NK-92 (cell line): ENCODE measurements around the gene PCGF3.
"Not testable (repeated sequence)": the region's sequence is repeated elsewhere in the genome, so short reads cannot be mapped to it uniquely, and the experiment has no call there.

ENCODE experiments used
- DNase-seq: peaks from one replicate; lab custom pipeline; 2025; ENCODE audit not compliant: unreplicated experiment; lab: John Stamatoyannopoulos, UW

Gene PCGF3

DNA sequence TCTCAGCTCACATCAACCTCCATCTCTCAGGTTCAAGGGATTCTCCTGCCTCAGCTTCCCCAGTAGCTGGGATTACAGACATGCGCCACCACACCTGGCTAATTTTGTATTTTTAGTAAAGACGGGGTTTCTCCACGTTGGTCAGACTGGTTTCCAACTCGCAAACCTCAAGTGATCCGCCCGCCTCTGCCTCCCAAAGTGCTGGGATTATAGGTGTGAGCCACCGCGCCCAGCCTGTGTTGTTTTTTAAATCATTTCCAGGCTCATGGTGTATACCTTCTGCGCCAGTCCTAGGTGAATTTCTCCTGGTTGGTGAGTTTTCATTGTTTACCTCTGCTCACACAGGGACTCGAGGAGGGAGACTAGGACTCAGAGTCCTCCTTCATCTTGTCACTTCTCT lies 74.6 kb downstream of the PCGF3 start:
- not testable (repeated sequence) for DNase-seq

DNA sequence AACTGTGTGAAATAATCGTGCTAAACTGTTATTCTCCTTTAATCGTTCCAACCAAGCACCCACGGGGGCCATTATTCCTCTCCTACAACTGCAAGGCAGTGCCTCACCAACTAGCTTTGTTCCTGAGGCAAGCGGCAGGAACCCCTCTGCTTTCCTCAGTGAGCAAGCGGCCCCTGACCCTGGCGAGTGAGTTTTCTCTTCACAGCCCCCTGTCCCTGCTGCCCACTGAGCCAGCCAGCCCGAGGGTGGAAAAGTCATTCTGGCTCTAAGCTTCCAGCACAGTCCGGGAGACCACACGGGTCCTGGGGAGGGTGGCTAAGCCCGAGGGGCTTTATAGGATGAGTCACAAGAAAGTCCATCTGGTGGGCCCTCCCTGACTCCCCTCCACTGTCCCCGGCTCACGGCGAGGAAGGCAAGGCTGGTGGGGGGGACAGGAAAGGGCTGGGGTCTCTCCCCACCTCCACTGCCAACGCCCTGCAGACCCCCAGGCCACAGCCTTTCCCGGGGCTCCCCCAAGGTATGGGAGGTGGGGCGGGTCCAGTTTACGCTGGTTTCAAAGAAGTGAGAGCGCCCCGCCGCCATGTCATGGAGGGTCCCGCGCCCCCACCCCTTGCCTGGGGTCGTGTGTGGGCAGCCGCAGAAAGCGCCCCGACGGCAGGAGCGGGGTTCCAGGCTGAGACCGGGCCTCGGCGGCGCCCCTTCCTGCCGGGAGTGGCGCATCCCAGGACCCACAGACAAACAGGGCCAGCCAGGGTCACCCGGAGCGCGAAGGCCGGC lies 75.3 kb downstream of the PCGF3 start:
- DNase-seq, result no peak

DNA sequence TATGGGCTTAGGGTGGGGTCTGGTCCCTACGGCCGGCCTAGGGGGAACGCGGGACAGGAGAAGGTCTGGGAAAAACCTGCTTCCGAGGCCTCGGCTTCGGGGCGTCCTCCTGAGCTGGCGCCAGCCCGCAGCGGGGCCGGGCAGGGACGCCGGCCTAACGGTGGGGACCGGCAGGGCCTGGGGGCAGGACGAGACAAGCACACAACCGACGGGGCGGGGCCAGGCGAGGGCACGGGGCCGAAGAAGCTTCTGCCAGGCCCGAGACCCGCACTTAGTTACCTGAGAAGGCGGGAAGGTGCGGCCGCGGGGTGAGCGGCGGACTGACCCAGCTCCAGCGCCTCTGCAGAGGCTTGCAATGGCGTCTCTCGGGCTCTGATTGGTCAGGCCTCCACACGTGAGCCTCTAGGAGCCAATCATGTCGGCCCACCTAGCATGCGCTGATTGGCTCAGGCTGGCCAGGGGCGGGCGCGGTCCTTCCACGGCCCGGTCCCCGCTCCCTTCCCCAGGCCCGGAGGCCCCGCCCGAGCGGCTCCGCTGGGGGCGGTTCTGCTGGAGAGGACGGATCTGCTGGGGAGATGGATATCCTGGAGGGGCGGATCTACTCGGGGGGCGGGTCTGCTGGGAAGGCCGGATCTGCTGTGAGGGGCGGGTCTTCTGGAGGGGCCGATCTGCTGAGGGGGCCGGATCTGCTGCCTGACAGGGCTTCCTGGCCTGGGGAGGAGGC lies 76.0 kb downstream of the PCGF3 start:
- DNase-seq, result peak; percentile 92

DNA sequence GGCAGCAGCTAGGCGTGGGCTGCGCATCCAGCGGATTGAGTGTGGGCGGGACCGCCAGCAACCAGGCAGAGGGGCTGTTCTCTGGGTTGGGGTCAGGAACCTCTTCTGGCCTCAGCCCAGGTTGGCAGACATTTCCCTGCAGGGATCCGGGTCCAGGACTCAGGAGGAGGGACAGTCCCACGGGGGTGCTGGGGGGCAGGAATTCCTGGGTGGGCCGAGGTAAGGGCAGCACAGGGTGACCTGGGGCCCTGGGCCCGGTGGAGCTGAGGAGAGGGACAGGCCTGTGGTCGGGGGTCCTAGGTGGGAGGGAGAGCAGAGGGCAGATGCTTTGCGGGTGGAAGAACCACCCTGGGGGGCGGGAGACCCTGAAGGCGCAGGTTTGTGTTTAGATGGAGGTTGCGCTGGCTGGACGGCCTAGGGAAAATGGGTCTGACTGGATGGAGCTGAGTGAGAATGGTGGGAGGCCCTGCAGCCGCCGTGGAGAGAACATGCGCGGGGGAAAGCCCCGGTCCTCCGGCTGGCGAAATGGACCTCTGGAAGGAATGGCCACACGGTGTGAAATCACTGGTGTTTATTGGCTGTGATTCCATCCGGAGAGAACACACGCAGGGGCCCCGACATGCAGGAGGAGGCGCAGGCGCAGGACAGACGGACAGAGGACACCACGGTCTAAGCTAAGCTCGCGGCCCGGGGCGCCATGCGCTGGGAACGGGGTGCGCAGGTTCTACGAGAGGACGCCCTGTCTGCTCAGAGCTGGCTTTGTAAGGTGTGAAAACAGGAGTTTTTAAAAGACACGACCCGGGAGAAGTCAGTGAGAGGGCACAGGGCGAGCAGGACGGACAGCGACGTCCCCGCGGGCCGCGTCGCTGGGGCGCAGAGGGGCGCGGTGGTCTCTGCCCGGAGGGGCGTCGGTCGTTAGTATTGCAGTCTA lies 79.0 kb downstream of the PCGF3 start:
- DNase-seq, result no peak

DNA sequence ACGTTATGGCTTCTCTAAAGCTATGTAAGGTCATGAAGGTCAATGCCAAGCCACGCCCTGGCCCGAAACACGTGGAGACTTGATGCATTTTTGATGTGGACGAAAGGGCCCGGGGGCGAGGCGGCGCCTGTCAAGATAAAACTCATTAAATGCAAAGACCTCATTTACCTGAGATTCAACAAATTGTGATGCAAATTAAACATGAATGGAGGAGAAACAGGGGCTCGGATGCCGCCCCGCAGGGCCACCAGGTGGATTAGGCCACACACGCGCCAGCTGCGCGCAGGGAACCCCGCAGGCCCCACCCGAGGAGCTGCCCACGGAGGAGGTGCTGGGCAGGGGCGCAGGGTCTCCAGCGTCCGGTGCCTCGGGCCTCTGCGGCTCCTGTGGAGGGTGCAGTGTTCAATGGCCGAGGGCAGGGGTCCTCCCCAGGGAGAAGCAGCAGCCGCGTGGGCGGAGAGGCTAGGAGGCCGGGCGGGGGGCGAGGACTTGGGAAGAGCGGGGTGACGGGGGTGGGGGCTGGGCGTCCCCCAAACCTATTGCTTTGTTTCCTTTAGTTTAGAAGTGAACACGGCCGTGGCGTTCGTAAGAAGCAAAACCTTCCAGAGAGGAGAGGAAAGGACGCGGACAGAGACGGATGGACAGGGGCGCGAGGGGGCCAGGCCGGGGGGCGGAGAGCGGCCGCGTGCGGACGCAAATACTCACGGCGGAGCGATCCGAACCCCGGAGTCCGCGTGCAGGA lies 79.9 kb downstream of the PCGF3 start:
- DNase-seq, result no peak

DNA sequence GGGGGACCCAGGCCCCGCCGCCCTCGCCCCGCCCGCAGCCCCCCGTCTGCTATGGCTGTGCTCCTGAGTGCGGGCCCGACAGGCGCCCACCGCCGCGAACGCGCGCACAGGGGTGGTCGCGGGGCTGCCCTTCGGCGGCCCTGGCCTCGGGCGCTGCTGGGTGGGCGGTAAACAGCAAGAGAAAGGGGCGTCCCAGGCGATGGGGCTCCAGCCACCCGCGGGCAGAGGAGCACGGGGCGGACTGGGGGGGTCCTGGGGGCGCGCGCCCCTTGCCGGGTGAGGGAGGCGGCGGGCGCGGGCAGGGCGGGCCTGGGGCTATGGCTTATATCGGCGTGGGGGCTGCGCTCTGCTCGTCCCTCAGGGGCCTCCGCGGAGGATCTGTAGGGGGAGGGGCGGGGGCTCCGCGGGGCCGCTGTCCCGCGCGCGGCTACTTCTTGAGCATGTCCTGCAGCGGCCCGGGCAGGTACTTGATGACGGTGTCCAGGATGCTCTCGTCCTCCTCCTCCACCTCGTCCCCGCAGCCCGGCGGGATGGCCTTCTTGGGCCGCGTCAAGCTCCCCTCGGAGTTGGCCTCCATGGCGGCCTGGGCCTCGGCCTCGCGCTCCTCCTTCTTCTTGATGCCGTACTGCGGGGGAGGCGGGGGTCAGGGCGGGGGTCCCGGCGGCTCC lies 80.6 kb downstream of the PCGF3 start:
- DNase-seq, result no peak

DNA sequence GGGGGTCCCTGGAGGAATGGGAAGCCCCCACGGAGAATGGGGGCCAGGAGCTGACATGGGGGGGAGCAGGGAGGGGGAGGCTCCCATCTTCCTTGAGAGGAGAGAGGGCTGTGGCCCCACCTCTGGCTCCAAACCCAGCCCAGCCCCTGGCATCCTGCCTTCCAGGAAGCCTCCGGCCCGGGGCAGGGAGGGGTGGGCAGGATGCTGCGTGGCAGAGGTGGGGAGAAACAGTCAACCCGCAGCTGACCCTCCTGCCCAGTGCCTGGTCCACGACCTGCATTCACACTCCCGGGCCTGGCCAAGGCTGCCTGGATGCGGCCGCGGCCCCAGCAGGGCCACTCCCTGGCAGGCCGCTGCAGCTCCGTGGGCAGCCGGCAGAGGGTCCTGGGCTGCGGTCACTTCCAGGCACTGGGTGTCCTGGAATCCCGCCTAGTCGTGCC lies 81.2 kb downstream of the PCGF3 start:
- DNase-seq, result no peak

DNA sequence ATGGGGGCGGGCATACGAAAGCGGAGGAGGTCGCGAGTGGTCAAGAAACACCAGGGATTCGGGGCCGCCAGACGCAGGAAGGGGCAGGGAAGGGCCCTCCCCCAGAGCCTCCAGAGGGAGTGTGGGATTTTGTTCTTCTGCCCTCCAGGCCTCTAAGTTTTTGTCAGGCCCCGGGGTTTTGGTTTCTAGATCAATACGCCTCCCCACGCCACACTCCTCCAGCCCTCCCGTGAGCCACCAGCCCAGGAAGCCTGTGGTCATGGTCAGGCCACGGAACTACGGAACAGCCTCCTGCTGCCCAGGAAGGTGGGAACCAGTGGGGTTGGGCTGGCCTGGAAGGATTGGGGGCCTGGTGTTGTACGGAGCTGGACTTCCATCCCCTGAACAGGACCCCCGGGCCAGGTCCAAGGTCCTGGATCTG lies 81.9 kb downstream of the PCGF3 start:
- no peak for DNase-seq

DNA sequence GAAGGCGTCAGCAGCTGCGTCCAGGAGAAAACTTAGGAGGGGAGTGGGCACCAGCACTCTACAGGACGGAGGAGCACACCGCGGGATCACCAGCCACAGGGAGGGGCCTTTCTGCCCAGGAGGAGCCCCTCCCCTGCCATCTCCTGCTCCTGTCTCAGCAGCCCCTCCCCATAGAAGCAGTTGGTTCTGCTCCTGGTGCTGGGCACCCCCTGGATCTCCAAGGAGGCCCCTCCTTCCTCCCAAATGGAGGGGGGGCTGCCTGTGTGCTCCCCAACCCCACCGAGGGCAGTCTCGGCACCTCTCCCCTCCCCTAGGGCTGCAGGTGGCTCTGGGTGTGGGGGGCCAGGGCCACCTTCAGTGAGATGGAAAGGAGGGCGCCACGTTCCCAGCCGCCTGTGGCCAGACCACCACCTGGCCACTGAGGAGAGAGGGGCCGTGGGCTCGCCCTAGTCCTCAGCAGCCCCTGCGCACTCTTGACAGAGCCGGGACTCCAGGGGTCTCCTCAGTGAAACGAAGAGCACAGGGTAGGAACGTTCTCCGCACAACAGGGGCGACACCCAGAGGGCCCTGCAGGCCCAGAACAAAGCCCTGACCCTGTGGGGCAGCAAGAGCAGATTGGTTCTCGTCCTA lies 82.5 kb downstream of the PCGF3 start:
- no peak for DNase-seq

DNA sequence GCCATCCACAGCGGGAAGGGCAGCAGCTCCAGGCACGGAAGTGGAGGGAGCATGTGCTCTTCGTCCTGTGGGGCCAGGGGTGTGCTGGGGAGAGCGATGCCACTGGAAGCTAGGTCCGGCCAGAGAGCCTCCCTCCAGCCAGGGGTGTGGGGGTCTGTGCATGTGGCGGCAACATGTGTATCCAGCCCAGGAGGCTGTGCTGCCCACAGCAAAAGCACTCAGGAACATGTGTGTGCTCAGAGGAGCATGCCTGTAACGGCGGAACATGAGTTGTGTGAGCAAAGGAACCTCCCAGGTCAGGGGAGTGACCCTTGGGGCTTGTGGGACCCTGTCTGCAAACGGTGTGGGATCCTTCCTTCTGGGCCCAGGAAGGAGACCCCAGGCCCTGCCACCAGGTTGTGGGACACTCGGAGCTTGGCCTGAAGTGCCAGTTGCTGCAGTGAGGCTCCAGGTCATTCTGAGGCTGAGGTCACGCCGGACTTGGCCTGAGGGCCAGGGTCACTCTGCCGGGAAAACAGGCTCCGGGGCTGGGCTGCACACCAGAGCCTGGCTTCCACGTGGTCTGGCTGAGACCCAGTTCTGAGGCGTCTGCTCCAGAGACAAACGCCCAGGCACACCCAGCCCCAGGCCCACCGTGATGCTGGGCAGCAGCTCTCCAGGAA lies 83.1 kb downstream of the PCGF3 start:
- DNase-seq, result no peak

DNA sequence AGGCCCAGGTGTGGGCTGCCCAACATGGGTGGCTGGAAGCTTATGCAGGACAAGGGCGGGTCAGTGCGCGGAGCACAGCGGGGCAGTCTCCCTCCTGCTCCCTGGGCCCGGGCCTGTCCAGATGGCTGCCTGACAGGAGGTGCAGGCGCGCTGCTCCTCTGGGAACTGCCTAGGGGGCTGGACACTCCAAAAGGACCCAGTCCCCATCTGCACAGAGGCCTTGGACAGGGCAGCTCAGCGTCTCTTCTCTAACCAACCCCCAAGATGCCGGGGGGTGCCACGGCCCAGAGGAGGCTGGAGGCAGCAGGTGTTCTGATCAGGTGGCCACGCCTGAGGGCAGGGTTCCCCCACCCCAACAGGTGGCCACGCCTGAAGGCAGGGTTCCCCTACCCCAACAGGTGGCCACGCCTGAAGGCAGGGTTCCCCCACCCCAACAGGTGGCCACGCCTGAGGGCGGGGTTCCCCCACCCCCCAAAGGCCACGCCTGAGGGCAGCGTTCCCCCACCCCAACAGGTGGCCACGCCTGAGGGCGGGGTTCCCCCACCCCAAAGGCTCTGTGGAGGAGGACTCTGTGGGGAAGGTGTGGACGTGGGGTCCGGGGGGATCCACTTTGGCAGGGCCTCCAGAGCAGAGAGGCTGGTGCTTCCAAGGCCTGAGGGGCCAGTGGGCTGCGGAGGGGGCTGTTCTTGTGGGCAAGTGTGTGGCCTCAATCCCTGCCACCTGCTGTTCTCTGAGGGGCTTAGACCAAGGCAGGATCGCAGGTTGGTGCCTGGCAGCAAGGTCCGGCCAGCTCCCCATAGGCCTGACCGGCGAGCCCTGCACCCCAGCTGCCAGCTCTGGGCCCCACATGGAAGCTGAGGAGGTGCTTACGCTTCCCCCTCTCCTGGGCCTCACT lies 84.2 kb downstream of the PCGF3 start:
- DNase-seq, result no peak

DNA sequence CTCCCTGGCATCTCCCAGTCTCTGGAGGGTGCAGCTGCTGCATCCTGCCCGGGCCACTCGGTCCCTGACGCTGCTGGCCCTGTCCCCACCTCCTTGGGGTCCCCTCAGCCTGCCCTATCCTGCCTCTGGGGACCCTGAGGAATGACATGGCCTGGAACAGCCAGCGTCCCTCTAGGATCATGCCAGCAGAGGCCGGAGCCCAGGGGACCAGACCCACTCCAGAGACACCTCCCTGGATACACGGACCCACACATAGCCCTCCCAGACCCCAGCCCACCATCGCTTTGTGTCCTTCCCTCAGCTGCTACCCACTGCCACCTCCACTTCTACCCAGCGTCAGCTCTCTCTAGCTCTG lies 84.8 kb downstream of the PCGF3 start:
- DNase-seq, result no peak

DNA sequence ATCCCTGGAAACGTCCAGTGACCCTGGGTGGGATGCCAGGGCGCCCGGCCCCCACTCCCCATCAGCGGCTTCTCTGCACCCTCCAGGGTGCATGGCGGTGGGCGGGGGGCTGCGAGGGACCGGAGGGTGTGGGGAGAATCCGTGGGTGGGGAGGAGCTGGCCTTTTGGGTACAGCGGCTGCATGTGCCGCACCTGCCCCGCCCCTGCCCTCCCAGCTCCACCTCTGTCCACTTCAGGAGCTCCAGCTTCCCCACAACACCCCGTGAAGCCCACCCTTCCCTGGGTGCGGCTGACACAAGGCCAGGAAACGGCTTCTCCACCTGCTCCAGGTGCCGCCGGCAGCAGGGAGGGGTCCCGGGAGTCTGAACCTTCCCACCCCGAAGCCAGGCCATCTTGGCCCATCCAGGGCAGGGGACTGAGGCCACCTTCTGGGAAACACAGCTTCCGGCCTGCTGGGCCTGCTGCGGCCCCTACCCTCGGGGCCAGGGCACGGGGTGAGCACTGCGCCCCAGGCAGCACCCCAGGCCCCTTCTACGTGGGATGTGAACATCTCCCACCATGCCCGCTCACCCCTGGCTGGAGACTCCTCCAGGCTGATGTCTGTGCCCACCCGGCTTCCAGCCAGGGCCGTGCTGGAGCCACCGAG lies 85.7 kb downstream of the PCGF3 start:
- no peak for DNase-seq

DNA sequence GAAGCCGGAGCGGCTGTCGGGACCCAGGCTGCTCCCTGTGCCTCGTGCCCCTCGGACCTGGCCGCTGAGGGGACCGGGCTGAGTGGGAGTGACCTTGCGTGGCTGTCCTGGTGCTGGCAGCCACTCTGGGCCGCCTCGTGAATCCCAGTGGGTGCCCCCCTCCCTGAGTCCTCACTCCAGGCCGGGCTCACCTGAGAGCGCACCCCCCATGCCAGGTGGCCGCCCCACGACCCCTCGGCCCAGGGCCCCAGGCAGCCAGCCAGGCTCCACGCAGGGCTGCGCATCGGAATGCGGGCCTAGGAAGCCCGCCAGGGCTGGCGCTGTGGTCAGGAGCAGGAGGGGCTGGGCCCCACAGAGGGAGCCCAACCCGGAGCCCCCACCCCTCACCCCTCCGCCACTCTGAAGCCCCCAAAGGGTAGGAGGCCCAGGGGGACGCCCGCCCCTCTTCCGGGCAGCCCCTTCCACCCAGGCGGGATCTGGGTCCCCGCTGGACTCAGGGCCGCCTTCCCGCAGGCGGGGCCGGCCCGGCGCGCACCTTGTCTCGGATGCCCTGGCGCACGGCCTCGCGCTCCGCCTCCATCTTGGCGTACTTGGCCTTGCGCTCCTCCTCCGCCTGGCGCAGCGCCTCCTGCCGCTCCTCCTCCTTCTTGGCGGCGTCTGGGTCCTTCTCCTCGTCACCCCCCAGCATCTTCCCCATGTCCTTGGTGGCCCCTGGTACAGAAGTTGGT lies 86.4 kb downstream of the PCGF3 start:
- DNase-seq, result no peak

DNA sequence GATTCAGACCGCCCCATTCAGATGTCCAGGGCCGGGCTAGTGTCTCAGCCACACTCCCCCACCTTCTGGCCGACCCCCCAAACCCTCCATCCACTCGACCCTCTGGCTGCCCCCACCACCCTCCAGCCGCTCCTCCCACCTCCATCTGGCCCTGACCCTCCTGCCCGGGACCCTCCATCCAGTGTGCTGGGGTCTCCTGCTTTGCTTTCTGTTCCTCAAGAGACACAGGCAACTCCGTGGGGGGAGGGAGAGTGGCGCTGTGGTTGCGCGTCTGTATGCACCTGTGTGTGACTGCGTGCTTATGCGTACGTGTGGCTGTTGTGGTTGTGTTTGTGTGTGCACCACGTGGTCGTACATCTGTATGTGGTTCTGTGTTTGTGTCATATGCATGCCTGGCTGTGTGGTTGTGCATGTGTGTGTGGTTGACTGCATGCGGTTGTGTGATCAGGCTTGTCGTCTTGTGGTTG lies 87.0 kb downstream of the PCGF3 start:
- DNase-seq, result no peak

DNA sequence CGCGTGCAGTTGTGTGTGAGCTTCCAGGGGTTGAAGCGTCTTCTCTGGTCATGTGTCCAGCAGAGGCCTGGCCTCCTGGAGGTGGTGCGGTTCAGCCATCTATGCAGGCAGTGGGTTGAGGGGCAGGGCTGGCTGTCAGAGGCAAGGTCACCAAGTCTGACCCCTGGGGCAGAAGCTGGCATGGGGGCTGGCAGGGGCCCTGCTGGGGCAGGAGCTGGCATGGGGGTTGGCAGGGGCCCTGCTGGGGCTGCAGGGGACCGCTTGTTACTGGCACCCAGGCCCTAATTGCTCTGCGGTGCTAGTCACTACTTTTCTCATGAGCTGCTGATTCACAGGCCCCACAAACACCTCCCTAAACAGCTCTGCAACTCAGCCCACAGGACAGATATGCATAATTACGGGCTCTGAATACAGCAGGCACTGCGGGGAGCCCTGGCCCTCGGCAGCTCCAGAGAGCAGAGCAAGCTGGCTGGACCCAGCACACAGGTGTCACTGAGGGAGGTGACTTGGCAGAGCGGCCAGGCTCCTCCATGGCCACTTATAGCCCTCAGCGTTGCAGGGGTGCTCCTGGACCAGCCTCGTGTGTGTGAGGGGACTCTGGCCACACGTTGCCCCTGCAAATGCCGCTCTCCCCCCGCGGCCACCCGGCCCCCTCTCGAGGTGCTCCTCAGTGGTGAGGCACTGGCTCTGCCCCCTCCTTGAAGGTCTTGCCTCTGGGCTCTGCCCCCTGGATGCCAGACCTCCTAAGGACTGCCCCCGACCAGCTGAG lies 87.6 kb downstream of the PCGF3 start:
- DNase-seq, result no peak
